ENCODE measurements around the gene ZNF276.
A peak's percentile ranks its signal among the peaks of the same experiment; 100 is the strongest.
"Not testable (repeated sequence)": the region's sequence is repeated elsewhere in the genome, so short reads cannot be mapped to it uniquely, and the experiment has no call there.

Gene ZNF276

DNA sequence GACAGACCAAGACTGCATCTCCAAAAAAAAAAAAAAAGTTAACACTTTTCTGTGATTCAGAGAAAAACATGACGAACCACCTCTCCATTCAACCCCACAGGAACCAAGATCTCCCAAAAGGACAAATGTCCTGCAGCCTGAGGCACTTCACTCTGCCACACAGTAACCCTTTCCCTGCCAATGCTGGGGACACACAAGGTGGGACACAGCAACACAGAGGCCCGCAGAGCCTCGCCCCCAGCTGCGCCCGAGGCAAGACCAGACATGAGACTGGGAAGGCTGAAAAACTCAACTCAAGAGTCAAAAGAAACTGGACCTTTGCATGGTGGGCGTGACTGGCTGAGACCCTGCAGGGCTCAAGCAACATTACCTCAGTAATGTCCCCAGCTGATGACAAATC lies 61.2 kb downstream of the ZNF276 start:
- no peak for DNase-seq (ENCODE audit: low read depth)

DNA sequence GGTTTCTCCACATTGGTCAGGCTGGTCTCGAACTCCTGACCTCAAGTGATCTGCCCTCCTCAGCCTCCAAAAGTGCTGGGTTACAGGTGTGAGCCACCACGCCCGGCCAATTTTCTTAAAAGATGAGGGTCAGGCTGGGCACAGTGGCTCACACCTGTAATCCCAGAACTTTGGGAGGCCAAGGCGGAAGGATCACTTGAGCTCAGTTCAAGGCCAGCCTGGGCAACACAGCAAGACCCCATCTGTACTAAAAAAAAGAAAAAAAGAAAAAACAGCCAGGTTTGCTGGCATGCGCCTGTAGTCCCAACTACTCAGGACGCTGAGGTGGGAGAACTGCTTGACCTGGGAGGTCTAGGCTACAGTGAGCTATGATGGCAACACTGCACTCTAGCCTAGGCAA lies 62.6 kb downstream of the ZNF276 start:
- not testable (repeated sequence) for DNase-seq (ENCODE audit: low read depth)

DNA sequence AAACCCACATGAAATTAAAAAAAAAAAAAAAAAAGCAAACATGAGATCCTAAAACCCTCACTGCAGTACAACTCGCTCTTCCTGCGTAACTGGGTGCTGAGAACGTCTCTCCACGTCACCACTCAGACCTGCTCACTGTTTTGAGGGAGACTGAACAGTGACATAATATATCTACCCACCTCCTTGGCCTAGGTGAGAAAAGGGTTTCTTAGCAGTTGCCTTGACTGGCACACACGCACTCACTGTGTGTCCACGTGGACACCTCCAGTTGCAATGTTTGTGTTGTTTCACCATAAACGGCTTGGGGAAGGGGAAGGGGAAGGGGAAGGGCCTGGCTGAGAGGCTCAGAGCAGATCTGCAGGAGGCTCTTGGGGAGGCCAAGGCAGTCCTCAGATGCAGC lies 63.1 kb downstream of the ZNF276 start:
- peak; percentile 11 for DNase-seq (ENCODE audit: low read depth)

DNA sequence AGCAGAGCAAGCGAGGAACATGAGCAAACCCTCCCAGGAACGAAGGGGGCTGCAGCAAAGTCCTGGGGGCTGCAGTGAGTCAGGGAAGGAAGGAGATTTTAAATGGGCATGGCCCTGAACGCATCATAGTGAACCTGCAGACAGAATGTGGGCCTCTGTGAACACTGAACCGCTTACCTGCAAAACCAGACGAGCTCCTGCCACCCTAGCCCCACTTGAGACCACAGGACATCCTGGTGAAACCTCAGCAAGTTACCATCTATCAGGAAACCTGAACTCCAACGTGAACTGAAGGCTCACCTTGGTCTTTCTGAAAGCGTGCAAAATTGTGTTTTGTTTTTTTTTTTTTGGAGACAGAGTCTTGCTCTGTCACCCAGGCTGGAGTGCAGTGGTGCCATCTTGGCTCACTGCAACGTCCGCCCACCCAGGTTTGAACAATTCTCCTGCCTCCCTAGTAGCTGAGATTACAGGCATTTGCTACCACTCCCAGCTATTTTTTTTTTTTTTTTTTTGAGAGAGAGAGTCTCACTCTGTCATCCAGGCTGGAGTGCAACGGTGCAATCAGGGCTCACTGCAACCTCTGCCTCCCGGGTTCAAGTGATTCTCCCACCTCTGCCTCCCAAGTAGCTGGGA lies 64.3 kb downstream of the ZNF276 start:
- DNase-seq (ENCODE audit: low read depth) = peak; percentile 24

DNA sequence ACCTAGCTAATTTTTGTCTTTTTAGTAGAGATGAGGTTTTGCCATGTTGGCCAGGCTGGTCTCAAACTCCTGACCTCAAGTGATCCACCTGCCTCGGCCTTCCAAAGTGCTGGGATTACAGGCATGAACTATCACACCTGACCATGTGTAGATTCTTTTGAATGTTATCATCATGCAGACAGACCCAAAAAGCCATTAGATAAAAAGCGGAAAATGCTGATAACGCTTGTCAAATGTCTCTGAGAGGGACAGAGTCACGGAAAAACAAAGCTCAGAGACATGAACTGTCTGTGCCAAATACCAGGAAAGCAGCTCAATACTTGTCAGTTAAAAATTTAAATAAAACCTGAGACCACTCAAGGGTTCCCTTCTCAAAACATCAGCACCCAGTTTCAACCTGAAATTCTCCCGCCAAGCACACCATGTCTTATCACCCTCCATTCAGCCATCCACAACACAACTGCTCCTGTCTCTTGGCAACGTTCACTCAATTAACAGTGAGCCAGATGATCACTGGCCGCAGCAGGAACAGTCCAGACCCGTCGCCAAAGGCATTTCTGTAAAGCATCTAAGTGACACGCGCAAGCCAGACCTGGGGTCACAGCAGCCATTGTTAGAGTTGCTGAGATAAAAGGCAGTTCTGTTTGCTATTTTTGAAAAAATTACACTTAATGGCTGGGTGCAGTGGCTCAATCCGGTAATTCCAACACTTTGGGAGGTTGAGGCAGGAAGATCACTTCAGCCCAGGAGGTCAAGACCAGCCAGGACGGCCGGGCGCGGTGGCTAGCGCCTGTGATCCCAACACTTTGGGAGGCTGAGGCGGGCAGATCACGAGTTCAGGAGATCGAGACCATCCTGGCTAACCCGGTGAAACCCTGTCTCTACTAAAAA lies 65.4 kb downstream of the ZNF276 start:
- no peak for DNase-seq (ENCODE audit: low read depth)

DNA sequence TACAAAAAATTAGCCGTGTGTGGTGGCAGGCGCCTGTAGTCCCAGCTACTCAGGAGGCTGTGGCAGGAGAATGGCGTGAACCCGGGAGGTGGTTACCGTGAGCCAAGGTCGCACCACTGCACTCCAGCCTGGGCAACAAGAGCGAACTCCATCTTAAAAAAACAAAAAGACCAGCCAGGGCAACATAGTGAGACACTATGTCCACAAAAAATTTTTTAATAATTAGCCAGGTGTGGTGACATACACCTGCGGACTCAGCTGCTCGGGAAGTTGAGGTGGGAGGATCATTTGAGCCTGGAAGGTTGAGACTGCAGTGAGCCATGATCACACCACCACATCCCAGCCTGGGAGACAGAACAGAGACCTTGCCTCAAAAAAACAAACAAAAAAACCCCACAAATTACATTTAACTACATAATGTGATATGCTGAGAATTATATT lies 66.0 kb downstream of the ZNF276 start:
- DNase-seq (ENCODE audit: low read depth) = no peak
